ENCODE data around the gene CYBRD1.
"Not testable (repeated sequence)": the region's sequence is repeated elsewhere in the genome, so short reads cannot be mapped to it uniquely, and the experiment has no call there.

CYBRD1 gene

DNA sequence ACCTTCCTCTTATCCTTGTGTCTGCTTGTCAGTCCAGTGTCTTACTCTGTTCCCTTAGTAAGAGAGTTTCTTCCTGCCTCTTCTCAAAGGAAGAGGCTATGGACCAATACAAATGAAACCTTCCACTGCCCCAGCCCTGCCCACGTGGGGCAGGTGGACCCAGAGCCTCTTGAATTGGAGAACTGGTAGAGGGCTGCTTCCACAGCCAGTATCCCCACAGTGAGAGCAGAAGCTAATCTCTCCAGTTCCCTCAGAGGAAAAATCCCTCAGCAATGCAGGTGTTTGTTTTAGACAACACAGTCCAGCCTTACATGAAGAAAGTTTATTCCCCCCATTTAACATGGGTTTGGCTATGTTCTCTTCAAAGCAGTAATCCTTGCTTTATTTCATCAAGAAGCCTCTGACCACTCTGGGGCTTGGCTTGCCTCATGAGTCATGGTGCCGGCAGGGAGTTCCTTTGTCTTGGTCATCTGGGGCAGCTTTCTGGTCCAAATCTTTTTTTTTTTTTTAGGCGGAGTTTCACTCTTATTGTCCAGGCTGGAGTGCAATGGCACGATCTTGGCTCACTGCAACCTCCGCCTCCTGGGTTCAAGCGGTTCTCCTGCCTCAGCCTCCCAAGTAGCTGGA is 6.5 kb upstream of the CYBRD1 start:
- peak; percentile 72 for DNase-seq (ENCODE audit: low spot score)

DNA sequence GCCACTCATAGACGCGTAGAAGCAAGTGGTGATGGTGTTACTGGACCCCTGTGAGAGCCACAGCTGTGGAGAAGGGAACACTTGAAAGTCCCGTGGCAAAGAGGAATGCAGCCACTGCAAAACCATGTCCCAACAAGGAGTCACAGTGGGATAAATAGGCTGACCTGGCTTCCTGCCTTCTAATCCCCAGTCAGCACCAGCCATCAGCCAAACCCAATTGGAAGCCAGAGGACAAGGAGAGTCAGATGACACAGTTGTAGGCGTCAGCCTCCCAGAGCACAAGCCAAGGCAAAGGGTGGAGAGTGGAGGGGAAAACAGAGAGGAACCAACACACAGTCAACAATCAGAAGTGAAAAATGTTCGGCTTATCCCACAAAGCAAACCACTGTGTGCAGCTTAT is 5.5 kb upstream of the CYBRD1 start:
- DNase-seq (ENCODE audit: low spot score), result no peak

DNA sequence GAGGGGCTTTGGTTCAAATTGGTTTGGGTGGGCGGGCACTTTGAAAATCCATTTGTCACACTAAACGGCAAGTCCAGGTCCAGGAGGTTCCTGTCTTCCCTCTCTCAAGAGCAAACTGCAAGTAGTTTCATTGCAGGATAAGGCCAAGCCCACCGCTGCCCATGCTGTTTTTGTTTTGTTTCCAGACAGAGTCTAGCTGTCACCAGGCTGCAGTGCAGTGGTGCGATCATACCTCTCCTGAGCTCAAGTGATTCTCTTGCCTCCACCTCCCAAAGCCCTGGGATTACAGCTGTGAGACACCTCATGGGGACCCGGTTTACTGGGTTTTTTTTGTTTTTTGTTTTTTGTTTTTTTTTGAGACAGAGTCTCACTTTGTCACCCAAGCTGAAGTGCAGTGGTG is 1.8 kb upstream of the CYBRD1 start:
- no peak for DNase-seq (ENCODE audit: low spot score)

DNA sequence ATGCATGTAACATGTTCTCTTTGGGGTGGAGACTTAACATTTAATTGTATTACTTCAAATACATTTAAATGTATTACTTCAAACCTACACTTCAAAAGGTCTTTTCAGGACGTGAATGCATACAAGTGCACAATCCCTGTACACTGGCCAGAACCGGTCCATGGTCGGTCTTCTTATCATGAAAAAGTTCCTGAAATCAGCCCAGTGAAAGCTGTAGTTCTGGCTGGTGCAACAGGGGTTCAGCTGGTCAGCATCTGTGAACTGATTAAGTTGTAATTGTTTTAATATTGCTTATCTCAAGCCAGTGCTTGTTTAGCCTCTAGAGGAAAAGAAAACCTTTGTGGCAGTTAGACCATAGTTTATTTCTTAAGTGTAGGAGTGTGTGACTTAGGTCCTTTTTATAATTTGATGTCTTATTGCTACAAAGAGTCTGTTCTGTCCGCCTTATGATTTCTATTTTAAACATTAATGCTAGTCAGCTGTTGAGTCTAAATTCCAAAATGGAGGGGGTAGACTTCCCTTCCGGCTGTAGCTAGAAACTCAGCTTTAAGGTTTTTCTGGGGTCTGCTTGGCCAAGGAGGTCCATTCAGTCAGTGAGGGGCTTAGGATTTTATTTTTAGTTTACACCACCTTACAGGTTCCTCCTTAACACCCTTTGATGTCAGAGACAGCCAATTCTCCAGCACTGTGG is 768 bp upstream of the CYBRD1 start:
- no peak for DNase-seq (ENCODE audit: low spot score)

DNA sequence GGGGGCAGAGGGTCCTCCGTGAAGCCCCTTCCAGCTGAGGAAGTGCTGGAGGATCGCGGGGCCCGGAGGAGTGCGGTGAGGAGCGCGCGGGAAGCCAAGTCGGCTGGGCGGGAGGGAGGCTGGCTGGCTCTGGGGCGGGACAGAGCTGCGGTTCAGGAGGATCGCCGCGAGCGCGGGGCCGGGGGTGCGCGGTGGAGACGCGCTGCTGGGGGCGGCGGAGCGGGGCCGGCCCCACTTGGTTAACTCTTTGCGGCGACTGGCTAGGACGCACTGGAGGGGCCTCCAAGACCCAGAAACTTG is 464 bp downstream of the CYBRD1 start:
- peak; percentile 31 for DNase-seq (ENCODE audit: low spot score)

DNA sequence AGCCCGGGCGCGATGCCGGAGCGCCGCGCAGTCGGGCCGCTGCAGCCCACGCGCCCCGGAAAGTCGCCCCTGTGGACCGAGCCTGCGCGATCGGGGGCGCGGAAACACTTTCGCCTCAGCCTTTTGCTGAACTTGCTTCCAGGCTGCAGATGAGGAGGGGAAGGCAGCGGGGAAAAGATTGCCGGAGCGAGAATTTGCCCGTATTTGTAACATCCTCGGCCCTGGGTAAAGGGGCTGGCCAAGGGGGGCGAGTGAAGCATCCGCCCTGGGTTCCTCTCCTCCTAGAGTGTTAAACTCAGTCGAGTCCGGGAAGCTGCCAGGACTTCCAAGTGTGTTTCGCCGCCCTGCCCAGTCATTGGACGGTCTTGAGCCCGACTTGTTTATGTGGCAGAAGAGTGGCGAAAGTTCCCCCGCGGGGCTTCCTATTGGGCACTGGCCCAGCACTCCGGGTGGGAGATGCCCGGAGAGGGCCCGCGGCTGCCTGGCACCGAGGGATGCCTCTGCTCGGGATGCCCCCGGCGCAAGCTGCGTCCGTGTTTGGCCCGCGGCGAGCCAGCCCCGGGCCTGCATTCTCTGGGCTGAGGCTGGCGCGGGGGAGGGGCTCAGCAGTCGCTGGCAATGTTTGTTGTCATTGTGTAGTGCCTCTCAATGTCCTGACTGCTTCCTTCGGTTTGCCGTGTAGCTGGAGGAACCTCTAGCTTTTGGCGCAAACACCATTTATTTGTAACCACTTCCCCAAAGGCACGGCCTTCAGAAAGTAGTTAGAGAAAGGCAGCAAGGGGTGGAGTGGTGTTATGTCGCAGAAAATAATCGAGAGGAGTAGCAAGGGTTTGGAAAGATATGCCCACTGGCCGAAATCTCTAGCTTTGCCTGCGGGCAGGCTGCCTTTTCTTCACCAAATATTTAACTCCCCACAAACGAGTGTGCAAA is 1.1 kb downstream of the CYBRD1 start:
- peak; percentile 60 for DNase-seq (ENCODE audit: low spot score)

DNA sequence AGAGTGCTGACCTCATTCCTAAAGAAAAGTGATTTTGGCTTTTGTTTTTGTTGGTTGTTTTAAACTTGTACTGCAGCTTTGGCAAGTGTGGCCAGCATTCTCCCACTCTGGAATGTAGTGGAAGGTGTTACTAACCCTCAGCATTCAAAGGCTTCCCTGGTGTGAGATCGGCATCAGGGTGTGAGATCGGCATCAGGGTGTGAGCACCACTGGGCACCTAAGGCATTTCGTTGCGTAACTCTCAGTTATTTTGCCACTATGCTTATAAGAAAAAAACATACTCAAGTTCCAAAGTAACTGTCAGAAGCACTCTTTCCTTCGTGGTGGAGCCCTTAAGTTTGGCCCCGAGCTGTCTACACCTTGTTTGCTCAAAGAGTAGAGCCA is 1.7 kb downstream of the CYBRD1 start:
- peak; percentile 46 for DNase-seq (ENCODE audit: low spot score)

DNA sequence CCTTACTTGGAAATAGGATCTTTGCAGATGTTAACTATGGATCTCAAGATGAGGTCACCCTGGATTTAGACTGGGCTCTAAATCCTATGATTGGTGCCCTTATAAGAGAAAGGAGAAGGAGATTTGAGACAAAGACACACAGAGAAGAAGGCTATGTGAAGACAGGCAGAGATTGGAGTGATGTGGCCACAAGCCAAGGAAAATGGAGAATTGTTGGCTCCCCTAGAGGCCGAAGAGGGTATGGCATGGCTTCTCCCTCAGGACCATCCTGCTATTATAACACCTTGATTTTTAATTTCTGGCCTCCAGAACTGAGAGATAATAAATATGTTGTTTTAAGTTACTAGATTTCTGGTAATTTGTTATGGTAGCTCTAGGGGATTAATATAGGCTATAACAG is 7.6 kb downstream of the CYBRD1 start:
- no peak for DNase-seq (ENCODE audit: low spot score)

DNA sequence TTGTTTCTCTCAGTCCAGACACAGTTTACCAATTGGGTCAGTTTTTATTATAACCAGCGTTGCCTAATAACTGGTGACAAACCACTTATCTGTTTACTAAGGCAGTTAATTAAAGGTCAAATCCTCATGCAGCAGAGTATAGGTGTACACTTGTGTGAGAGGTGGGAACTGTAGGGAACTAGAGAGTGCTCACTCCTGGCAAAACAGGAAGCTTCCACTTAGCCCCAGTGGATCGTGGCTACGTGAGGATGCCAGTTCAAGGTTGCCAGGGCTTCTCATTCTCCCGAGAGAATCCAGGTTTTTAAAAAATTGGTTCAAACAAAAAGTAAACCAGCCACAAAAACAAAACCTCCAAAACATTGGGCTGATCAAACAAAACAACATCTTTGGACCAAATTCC is 8.1 kb downstream of the CYBRD1 start:
- DNase-seq (ENCODE audit: low spot score), result no peak

DNA sequence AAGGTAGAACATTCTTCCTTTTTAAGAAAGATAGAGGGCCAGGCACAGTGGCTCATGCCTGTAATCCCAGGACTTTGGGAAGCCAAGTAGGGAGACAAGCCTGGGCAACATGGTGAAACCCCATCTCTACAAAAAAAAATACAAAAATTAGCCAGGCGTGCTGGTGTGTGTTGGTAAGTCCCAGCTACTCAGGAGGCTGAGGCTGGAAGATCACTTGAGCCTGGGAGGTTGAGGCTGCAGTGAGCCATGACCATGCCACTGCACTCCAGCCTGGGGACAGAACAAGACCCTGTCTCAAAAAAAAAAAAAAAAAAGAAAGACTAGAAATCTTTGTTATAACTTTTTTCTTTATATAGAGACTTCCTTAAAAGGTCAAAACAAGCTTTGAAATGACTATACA is 8.6 kb downstream of the CYBRD1 start:
- DNase-seq (ENCODE audit: low spot score), result not testable (repeated sequence)

DNA sequence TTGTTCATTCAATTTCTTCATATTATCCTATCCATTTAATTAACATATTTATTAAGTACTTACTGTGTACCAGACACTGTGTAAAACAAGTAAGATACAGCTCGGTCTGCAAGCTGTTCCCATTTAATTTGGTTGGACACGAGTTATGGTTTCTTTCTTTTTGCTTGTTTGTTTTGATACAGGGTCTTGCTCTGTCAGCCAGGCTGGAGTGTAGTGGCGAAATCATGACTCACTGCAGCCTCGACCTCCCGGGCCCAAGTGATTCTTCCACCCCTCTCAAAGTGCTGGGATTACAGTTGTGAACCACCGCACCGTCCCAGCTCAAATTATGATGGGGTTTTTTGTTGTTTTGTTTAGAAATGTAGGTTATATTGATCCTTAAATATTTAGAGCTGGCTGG is 9.0 kb downstream of the CYBRD1 start:
- DNase-seq (ENCODE audit: low spot score), result no peak

DNA sequence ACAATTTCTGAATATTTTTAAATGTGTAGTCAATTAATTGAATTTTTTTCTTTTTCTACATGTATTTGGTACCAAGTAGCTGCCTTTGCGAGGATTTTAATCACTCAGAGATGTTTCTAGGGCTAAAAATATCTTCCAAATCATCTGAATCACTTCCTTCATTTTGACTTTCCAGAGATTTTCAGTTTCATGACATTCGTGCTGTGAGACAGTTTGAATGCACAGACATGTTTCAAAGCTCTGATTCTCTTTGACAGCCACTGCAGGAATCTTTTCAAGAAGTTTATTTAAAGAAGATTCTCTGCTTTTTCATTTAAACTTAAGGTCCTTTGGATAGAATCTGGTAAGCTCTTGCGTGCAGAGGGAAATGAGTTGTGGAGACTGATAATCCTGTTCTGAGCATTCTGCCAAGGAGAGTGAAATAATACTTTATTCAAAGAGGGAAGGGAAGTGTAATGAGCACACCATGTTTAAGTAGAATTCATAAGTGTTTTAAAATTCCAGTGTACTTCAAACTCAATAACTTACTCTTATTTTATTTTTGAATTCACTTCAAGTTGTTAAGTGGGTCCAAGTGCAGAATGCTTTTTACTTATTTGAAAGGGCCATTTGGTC is 9.7 kb downstream of the CYBRD1 start:
- DNase-seq (ENCODE audit: low spot score), result peak; percentile 43

DNA sequence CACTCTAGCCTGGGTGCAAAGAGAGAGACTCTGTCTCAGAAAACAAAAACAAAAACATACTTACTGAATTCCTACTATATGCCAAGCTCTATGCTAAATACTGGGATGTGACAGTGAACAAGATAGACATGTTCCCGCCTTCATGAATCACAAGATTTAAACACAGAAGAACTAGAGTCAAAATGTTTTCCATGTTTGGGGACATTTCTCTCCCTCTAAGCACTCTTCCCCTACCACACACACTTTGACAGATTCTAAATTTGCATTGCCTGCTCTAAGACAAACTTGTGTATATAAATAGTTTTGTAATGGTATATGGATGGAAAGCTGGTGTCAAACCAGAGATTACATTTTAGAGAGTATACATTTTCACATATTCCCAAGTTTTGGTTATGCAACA is 11.1 kb downstream of the CYBRD1 start:
- DNase-seq (ENCODE audit: low spot score), result no peak

DNA sequence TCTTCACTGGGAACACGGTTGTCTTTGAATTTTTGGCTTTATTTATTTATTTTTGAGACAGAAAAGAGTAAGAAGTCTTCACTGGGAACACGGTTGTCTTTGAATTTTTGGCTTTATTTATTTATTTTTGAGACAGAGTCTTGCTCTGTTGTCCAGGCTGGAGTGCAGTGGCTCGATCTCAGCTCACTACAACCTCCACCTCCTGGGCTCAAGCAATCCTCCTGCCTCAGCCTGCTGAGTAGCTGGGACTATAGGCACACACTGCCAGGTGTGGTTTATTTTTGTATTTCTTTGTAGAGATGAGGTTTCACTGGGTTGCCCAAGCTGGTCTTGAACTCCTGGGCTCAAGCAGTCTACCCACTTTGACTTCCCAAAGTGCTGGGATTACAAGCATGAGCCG is 13.3 kb downstream of the CYBRD1 start:
- not testable (repeated sequence) for DNase-seq (ENCODE audit: low spot score)

DNA sequence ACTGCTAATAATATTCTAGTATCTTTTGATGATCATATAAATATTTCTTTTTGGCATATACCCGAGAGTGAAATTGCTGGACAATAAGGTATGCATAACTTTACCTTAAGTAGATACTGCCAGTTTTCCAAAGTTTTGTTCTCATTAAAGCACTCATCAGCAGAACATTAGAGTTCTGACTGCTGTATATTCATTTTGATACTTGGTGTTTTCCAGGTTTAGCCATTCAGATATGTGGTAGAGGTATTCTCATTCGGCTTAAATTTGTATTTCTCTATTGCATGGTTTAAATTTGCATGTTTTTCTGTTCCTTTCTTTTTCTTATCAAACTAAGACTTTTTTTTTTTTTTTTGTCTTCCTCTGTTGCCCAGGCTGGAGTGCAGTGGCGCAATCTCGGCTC is 18.2 kb downstream of the CYBRD1 start:
- DNase-seq (ENCODE audit: low spot score), result no peak

DNA sequence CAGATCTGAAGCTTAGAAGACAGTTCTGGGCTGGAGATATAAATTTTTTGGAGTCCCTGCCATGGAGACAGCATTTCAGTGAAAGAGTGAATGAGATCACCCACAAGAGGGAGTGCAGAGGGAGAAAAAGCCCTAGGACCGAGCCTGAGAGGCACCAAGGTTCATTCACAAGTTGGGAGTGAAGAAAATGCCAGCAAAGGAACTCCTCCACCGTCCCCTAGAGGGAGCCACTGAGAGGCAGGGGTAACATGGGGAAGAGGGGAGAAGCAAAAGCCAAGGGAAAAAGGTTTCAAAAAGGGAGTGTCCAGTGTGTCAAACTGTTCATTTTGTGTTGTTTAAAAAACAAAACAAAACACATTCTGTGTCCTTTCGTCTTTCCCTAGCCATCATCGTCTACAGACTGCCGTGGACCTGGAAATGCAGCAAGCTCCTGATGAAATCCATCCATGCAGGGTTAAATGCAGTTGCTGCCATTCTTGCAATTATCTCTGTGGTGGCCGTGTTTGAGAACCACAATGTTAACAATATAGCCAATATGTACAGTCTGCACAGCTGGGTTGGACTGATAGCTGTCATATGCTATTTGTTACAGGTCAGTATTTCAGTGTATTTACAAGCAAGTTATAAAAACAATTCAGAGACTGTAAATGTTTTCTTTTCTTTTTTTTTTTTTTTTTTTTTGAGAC is 19.1 kb downstream of the CYBRD1 start:
- DNase-seq (ENCODE audit: low spot score), result no peak

DNA sequence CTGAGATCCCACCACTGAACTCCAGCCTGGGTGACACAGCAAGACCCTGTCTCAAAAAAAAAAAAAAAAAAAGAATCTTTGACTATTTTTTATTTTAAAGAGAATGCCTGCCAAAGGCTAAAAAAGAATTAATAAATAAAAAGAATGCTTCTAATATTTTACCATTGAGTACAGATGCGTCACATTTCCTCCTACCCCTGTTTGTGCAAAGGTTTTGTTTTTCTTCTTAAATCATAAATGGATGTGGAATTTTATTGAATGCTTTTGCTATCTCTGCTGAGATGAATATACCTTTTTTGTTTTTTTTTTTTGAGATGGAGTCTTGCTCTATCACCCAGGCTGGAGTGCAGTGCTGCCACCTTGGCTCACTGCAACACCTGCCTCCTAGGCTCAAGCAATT is 22.8 kb downstream of the CYBRD1 start:
- no peak for DNase-seq (ENCODE audit: low spot score)

DNA sequence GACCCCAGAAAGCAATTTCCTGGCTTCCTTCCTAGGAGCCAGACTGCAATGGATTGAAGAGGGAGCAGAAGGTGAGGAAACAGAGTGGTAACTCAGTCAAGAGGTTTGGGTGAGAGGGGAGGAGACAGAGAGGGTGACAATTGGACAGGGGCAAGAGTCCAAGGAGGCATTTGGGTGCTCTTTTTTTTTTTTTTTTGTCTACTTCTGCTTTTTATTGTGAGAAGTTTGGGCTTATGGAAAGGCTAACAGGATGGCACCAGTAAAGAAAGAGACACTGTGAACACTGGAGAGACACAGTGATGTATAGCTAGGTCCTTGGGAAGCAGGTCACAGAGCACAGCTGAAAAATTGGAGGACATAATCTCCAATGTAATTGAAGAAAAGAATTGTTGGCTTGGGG is 25.0 kb downstream of the CYBRD1 start:
- no peak for DNase-seq (ENCODE audit: low spot score)

DNA sequence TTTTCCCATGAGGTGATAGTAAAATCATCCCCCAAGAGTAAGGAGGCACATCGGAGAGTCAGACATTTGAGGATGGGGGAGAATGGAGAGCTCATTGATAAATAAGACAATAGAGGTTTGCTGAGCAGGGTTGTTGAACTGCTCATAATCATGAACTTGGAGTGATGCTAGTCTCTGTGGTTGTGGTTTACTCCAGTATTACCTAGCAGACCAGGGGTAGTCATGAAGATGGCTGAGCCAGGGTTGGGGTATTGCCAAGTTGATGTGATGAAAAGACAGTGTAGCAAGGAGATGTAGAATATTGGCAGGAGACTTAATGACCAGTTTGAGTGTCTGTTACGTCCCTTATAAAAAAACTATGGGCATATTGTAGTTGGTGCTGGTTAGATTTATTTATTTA is 25.4 kb downstream of the CYBRD1 start:
- no peak for DNase-seq (ENCODE audit: low spot score)

DNA sequence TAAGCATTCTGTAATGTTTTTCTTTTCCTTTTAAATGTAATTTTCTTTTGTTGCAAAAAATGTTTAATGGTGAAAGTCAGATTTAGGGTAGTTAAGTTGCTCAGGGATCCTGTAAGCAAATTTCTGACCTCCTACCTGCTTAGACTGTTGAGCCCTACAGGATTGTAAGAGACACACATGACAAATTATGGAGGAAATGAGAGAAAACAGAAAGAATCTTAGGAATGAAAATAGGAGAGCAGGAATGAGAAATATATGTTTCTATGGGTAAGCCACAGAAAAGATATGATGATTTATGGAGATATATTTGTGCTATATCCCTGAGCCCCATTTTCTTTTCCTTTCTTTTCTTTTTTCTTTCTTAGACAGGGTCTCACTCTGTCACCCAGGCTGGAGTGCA is 28.3 kb downstream of the CYBRD1 start:
- DNase-seq (ENCODE audit: low spot score), result peak; percentile 20

DNA sequence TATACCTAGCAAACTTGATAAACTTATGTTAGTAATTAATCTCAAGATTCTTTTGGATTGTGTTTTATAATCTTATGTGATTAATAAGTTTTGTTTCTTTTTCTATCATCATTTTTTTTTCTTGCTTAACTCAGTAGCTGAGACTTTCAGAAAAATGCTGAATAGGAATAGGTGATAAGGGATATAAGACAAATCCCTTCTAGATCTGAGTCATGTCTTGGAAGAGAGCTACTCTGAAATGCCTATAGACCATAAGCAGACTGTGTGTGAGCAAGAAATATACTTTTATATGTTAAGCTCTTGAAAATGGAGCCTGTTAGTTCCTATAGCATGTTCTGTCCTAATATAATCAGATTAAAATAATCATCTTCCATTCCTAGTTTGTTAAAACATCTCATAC is 29.6 kb downstream of the CYBRD1 start:
- no peak for DNase-seq (ENCODE audit: low spot score)

DNA sequence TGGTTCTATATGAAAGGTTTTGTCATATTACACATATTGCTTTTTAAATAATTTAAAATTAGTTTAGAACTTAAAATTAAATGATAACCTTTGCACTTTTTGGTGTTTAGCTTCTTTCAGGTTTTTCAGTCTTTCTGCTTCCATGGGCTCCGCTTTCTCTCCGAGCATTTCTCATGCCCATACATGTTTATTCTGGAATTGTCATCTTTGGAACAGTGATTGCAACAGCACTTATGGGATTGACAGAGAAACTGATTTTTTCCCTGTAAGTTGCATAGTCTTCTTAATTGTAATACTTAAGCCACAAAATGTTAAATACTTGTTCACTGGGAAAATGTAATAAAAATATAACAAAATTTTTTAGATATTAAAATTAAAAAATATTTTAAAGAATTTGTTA is 31.0 kb downstream of the CYBRD1 start:
- DNase-seq (ENCODE audit: low spot score), result no peak

Data from AG08395 (cell line).